Astrocyte of the cerebellum (primary cell): Measurements from ENCODE around the gene ZBTB37.
"Not testable (repeated sequence)": the region's sequence is repeated elsewhere in the genome, so short reads cannot be mapped to it uniquely, and the experiment has no call there.

Experiments
- DNase-seq: peaks from one replicate; pipeline ENCODE4 v3.0.0-alpha.2; 2011; ENCODE audit warnings: low read depth
- H3K4me3 ChIP-seq: 2 replicates; pipeline ENCODE4 v1.5.1; 2011; ENCODE audit warnings: mild to moderate bottlenecking, low read depth, low read length, moderate library complexity
- CTCF ChIP-seq: IDR thresholded peaks from 2 replicates; pipeline ENCODE4 v1.5.1; 2012; ENCODE audit warnings: low read length, low read depth, moderate library complexity, mild to moderate bottlenecking; ENCODE audit errors: missing control alignments
- in situ Hi-C: cut with HindIII; loops from 2 replicates; pipeline ENCODE4 v1.10.0; 2017; ENCODE audit warnings: low sequenced_read_pairs

Gene ZBTB37

GRCh38 chr1:173860065-173860464, 8.1 kb upstream of the ZBTB37 start:
- in situ Hi-C loops, result no loop called here
- no peak for DNase-seq
- H3K4me3 ChIP-seq, result no peak overlapping the region
- no peak for TF ChIP-seq CTCF

- H3K4me3 ChIP-seq, result no peak overlapping the region
- TF ChIP-seq CTCF, result no peak
- in situ Hi-C loops, result no loop called here
- DNase-seq, result no peak
Measured at GRCh38 chr1:173861731-173862145, 6.4 kb upstream of the ZBTB37 start.

GRCh38 chr1:173862146-173862768, 5.9 kb upstream of the ZBTB37 start:
- H3K4me3 ChIP-seq, in situ Hi-C loops, DNase-seq: not testable (repeated sequence)

GRCh38 chr1:173862769-173863223, 5.4 kb upstream of the ZBTB37 start:
- no peak for TF ChIP-seq CTCF
- H3K4me3 ChIP-seq, result no peak overlapping the region
- DNase-seq, result no peak
- in situ Hi-C loops, result no loop called here

GRCh38 chr1:173863224-173864161, 4.7 kb upstream of the ZBTB37 start:
- H3K4me3 ChIP-seq, result no peak overlapping the region
- DNase-seq, result no peak
- in situ Hi-C loops, result no loop called here
- TF ChIP-seq CTCF, result no peak

- DNase-seq, result no peak
- no peak for TF ChIP-seq CTCF
- H3K4me3 ChIP-seq, result peak overlapping the region; percentile 77
- in situ Hi-C loops, result no loop called here
Measured at GRCh38 chr1:173864179-173864867, 3.9 kb upstream of the ZBTB37 start.
